Lower lobe of right lung (tissue), 2 donors: ENCODE measurements around the gene TTYH2. TPM values are rescaled to one million over a fixed set of nuclear protein-coding genes. Genes with fewer than 3 reads are reported as not detected.

Source experiments
- ATAC-seq, 2 donors: fragments of 200-7000 bp; cut with Tn5 transposase; one replicate each; pipeline ENCODE4 v1.9.1; 2020 to 2022; ENCODE audit warnings: mild to moderate bottlenecking in 2 of 2, moderate library complexity in 2 of 2
- DNase-seq: peaks from one replicate; pipeline ENCODE4 v3.0.0-alpha.2; 2020
- H3K27ac ChIP-seq: fragments of 200-600 bp; one replicate; pipeline ENCODE4 v1.8.0; 2022
- H3K27me3 ChIP-seq: fragments of 200-600 bp; one replicate; pipeline ENCODE4 v1.8.0; 2022; ENCODE audit warnings: low read depth
- H3K36me3 ChIP-seq: fragments of 200-600 bp; one replicate; pipeline ENCODE4 v1.8.0; 2022; ENCODE audit warnings: mild to moderate bottlenecking
- H3K4me1 ChIP-seq: fragments of 200-600 bp; one replicate; pipeline ENCODE4 v1.8.0; 2022
- H3K4me3 ChIP-seq: fragments of 200-600 bp; one replicate; pipeline ENCODE4 v1.8.0; 2022; ENCODE audit warnings: mild to moderate bottlenecking
- H3K9me3 ChIP-seq: fragments of 200-600 bp; one replicate; pipeline ENCODE4 v1.8.0; 2022
- CTCF ChIP-seq: fragments of 200-600 bp; IDR thresholded peaks from one replicate; pipeline ENCODE4 v1.8.0; 2022; ENCODE audit warnings: antibody characterized with exemption, mild to moderate bottlenecking
- intact Hi-C: fragments of 100-400 bp; cut with DNase I; formaldehyde crosslinking; loops from one replicate; pipeline ENCODE4 v1.11.0; 2022
- total RNA-seq: library from RNA; stranded (reverse); fragmentation: NEBNext Ultra II Directional; extraction: Animal tissue kit (Norgen Biotek cat#: 25700); gene quantifications from one replicate; pipeline ENCODE4 v1.2.1, GENCODE V29; 2021
- donor health status: DM: no; HTN: yes; CAD: no; lungs with severe emphysema.

TTYH2 gene
- total RNA-seq, 1 donor from 2014 or later: 7.7 TPM

- H3K4me3 ChIP-seq: no peak overlapping the region
- no peak for TF ChIP-seq CTCF
- peaks cover 66% of the 10 kb centered on the region for H3K36me3 ChIP-seq
- no peaks in the 10 kb centered on the region for H3K9me3 ChIP-seq
- no peak for ATAC-seq
- H3K4me1 ChIP-seq: peaks cover 52% of the 10 kb centered on the region
- H3K27ac ChIP-seq: no peak overlapping the region
- DNase-seq: no peak
- no peaks in the 10 kb centered on the region for H3K27me3 ChIP-seq
- intact Hi-C loops: no loop called here
Observed at GRCh38 chr17:74206332-74206818, 7.0 kb upstream of the TTYH2 start.

- H3K4me3 ChIP-seq: no peak overlapping the region
- H3K27ac ChIP-seq: no peak overlapping the region
- DNase-seq: peak; percentile 75
- TF ChIP-seq CTCF: peak; percentile 96
- no peaks in the 10 kb centered on the region for H3K9me3 ChIP-seq
- intact Hi-C loops: no loop called here
- H3K27me3 ChIP-seq: no peaks in the 10 kb centered on the region
- H3K4me1 ChIP-seq: peaks cover 66% of the 10 kb centered on the region
- H3K36me3 ChIP-seq: peaks cover 54% of the 10 kb centered on the region
- peak; percentile 47 to 60 for ATAC-seq
Observed at GRCh38 chr17:74210191-74211140, 2.9 kb upstream of the TTYH2 start.

GRCh38 chr17:74211141-74211911, 2.0 kb upstream of the TTYH2 start:
- H3K27ac ChIP-seq: no peak overlapping the region
- intact Hi-C loops: no loop called here
- TF ChIP-seq CTCF: no peak
- no peak for DNase-seq
- ATAC-seq: no peak
- H3K27me3 ChIP-seq: no peaks in the 10 kb centered on the region
- peak overlapping the region; percentile 66 for H3K4me3 ChIP-seq
- no peaks in the 10 kb centered on the region for H3K9me3 ChIP-seq
- peaks cover 46% of the 10 kb centered on the region for H3K36me3 ChIP-seq
- H3K4me1 ChIP-seq: peaks cover 58% of the 10 kb centered on the region

GRCh38 chr17:74211912-74212208, 1.5 kb upstream of the TTYH2 start:
- ATAC-seq: no peak
- TF ChIP-seq CTCF: no peak
- H3K36me3 ChIP-seq: peaks cover 40% of the 10 kb centered on the region
- peak overlapping the region; percentile 74 for H3K27ac ChIP-seq
- H3K27me3 ChIP-seq: no peaks in the 10 kb centered on the region
- H3K4me3 ChIP-seq: peak overlapping the region; percentile 66
- no peaks in the 10 kb centered on the region for H3K9me3 ChIP-seq
- no peak for DNase-seq
- peaks cover 52% of the 10 kb centered on the region for H3K4me1 ChIP-seq
- intact Hi-C loops: no loop called here

- Histone ChIP-seq H3K9me3 (no peaks in the 10 kb centered on the region), H3K27me3 (no peaks in the 10 kb centered on the region), H3K4me1 (peaks cover 47% of the 10 kb centered on the region), H3K36me3 (peaks cover 35% of the 10 kb centered on the region), H3K4me3 (peak overlapping the region; percentile 66), H3K27ac (peak overlapping the region; percentile 74)
- DNase-seq: peak; percentile 61
- TF ChIP-seq CTCF: no peak
- ATAC-seq: peak; percentile 1 to 2
- intact Hi-C loops: no loop called here
Observed at GRCh38 chr17:74212209-74212912, 1.0 kb upstream of the TTYH2 start.
